Cardiac fibroblast (primary cell): ENCODE measurements around the gene LRRC61.

ENCODE experiments used
- DNase-seq, 2 donors: peaks; one replicate each; pipeline versions ENCODE4 v3.0.0 to v3.0.0-alpha.2; 2010; ENCODE audit warnings: low read depth in 2 of 2
- H3K4me3 ChIP-seq, 2 donors: replicated peaks in 1 of 2; 1 replicate in 1 of 2; 2 replicates in 1 of 2; pipeline ENCODE4 v1.5.1; 2011; ENCODE audit warnings: low read depth in 2 of 2, low read length in 2 of 2, mild to moderate bottlenecking in 2 of 2, moderate library complexity in 1 of 2
- CTCF ChIP-seq: IDR thresholded peaks from one replicate; pipeline ENCODE4 v1.5.1; 2011; ENCODE audit warnings: low read depth, mild to moderate bottlenecking, low read length, inconsistent platforms

The LRRC61 gene

GRCh38 chr7:150326657-150327268 lies 3.6 kb downstream of the LRRC61 start:
- no peak for TF ChIP-seq CTCF
- DNase-seq: no peak
- no peak overlapping the region for H3K4me3 ChIP-seq

- no peak overlapping the region for H3K4me3 ChIP-seq
- no peak for TF ChIP-seq CTCF
- no peak for DNase-seq
Measured at GRCh38 chr7:150327308-150327707, 4.2 kb downstream of the LRRC61 start.

GRCh38 chr7:150329331-150330120 lies 6.4 kb downstream of the LRRC61 start:
- TF ChIP-seq CTCF: no peak
- H3K4me3 ChIP-seq: no peak overlapping the region
- no peak for DNase-seq

GRCh38 chr7:150330211-150330885 lies 7.2 kb downstream of the LRRC61 start:
- DNase-seq: no peak
- TF ChIP-seq CTCF: no peak
- no peak overlapping the region for H3K4me3 ChIP-seq

GRCh38 chr7:150332852-150333635 lies 9.9 kb downstream of the LRRC61 start:
- no peak overlapping the region for H3K4me3 ChIP-seq
- TF ChIP-seq CTCF: no peak
- DNase-seq: no peak

- DNase-seq: no peak
- no peak overlapping the region for H3K4me3 ChIP-seq
- no peak for TF ChIP-seq CTCF
Measured at GRCh38 chr7:150333659-150334058, 10.5 kb downstream of the LRRC61 start.
